Endothelial cell (in vitro differentiated cells): Measurements from ENCODE around the gene MYH7. TPM values are rescaled to one million over a fixed set of nuclear protein-coding genes. Genes with fewer than 3 reads are reported as not detected.
"Not testable (repeated sequence)": the region's sequence is repeated elsewhere in the genome, so short reads cannot be mapped to it uniquely, and the experiment has no call there.

ENCODE experiments used
- DNase-seq: peaks from one replicate; pipeline ENCODE4 v3.0.0; 2021; ENCODE audit warnings: low spot score
- H3K27ac Mint-ChIP-seq: one replicate; pipeline ENCODE4 v1.8.0; 2021; ENCODE audit warnings: mixed read lengths, inconsistent platforms; ENCODE audit not compliant: unreplicated experiment
- H3K27me3 Mint-ChIP-seq: one replicate; pipeline ENCODE4 v1.8.0; 2021; ENCODE audit warnings: mild to moderate bottlenecking, moderate library complexity, mixed read lengths, inconsistent platforms; ENCODE audit not compliant: unreplicated experiment
- H3K36me3 Mint-ChIP-seq: one replicate; pipeline ENCODE4 v1.8.0; 2021; ENCODE audit warnings: mild to moderate bottlenecking, low read depth, mixed read lengths, inconsistent platforms; ENCODE audit not compliant: unreplicated experiment
- H3K4me1 Mint-ChIP-seq: one replicate; pipeline ENCODE4 v1.8.0; 2021; ENCODE audit warnings: mild to moderate bottlenecking, mixed read lengths, inconsistent platforms; ENCODE audit not compliant: unreplicated experiment
- H3K4me3 Mint-ChIP-seq: one replicate; pipeline ENCODE4 v1.8.0; 2021; ENCODE audit warnings: mild to moderate bottlenecking, mixed read lengths, inconsistent platforms; ENCODE audit not compliant: unreplicated experiment
- H3K9me3 Mint-ChIP-seq: one replicate; pipeline ENCODE4 v1.8.0; 2021; ENCODE audit warnings: mixed read lengths, inconsistent platforms; ENCODE audit not compliant: unreplicated experiment
- total RNA-seq: library from RNA; stranded (reverse); fragmentation: NEBNext Ultra II Directional; extraction: Animal tissue kit (Norgen Biotek cat#: 25700); gene quantifications from one replicate; pipeline ENCODE4 v1.2.1, GENCODE V29; 2021; ENCODE audit not compliant: unreplicated experiment
- TF ChIP-seq, protein P1 (sequence below): fragments of 200-600 bp; sonication (generic); IDR thresholded peaks from one replicate; pipeline ENCODE4 v1.5.0; 2021; ENCODE audit warnings: antibody characterized with exemption; ENCODE audit not compliant: unreplicated experiment

MYH7 gene
- total RNA-seq, 1 donor from 2014 or later = 0.18 TPM

GRCh38 chr14:23401291-23401690 lies 34.2 kb downstream of the MYH7 start:
- H3K4me3 Mint-ChIP-seq = no peak overlapping the region
- H3K36me3 Mint-ChIP-seq = peaks cover 3% of the 10 kb centered on the region
- H3K27ac Mint-ChIP-seq = no peak overlapping the region
- peaks cover 11% of the 10 kb centered on the region for H3K27me3 Mint-ChIP-seq
- DNase-seq = no peak
- TF ChIP-seq, protein P1, sequence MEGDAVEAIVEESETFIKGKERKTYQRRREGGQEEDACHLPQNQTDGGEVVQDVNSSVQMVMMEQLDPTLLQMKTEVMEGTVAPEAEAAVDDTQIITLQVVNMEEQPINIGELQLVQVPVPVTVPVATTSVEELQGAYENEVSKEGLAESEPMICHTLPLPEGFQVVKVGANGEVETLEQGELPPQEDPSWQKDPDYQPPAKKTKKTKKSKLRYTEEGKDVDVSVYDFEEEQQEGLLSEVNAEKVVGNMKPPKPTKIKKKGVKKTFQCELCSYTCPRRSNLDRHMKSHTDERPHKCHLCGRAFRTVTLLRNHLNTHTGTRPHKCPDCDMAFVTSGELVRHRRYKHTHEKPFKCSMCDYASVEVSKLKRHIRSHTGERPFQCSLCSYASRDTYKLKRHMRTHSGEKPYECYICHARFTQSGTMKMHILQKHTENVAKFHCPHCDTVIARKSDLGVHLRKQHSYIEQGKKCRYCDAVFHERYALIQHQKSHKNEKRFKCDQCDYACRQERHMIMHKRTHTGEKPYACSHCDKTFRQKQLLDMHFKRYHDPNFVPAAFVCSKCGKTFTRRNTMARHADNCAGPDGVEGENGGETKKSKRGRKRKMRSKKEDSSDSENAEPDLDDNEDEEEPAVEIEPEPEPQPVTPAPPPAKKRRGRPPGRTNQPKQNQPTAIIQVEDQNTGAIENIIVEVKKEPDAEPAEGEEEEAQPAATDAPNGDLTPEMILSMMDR = no peak
- H3K9me3 Mint-ChIP-seq = no peaks in the 10 kb centered on the region
- no peaks in the 10 kb centered on the region for H3K4me1 Mint-ChIP-seq

DNA sequence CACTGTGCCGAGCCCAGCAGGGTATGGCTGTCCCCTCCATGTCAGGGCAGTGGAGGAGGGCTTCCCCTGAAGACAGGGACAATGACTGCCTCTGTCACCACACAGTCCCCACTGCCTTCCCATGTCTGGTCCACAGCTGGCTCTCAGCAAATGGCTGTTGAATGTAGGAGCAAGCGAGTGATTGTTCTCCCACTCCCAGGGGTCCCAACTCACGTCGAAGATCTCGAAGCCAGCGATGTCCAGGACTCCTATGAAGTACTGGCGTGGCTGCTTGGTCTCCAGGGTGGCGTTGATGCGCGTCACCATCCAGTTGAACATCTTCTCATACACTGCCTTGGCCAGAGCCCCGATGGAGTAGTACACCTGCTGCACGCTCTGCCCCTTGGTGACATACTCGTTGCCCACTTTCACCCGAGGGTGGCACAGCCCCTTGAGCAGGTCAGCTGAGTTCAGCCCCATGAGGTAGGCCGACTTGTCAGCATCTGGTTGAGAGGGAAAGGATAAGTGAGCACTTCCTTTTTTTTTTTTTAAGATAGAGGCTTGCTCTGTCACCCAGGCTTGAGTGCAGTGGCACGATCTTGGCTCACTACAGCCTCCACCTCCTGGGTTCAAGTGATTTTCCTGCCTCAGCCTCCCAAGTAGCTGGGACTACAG lies 34.8 kb downstream of the MYH7 start:
- H3K27me3 Mint-ChIP-seq, H3K9me3 Mint-ChIP-seq, H3K36me3 Mint-ChIP-seq, H3K27ac Mint-ChIP-seq, H3K4me3 Mint-ChIP-seq, DNase-seq, H3K4me1 Mint-ChIP-seq: not testable (repeated sequence)

DNA sequence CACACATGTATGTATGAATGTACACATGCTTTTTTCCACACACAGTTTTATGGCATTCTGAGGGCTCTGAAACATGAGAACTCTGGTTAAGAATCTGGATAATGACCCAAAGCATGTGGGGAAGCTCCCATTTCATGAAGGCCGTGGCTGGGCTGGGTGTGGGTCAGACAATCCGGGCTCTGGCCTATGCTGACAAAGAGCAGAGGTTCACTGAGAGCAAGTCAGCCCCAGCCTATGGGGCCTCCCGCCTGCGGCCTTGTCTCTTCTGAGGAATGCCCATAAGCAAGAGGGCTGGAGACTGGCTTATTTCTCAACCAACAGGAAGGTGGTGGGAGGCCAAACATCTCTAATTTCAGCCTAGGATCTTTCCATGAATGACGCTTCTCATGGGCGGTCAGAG lies 35.9 kb downstream of the MYH7 start:
- Mint-ChIP-seq H3K4me1 (no peaks in the 10 kb centered on the region), H3K27me3 (peaks cover 6% of the 10 kb centered on the region)

GRCh38 chr14:23399136-23399535 lies 36.3 kb downstream of the MYH7 start:
- Mint-ChIP-seq H3K36me3 (peaks cover 3% of the 10 kb centered on the region), H3K4me1 (no peaks in the 10 kb centered on the region), H3K27ac (no peak overlapping the region), H3K4me3 (no peak overlapping the region), H3K27me3 (peaks cover 6% of the 10 kb centered on the region), H3K9me3 (no peaks in the 10 kb centered on the region)
- DNase-seq = no peak
- TF ChIP-seq, protein P1 = no peak

More for the DNA sequence above, 35.9 kb downstream of the MYH7 start:
- TF ChIP-seq, protein P1 = no peak
- no peak overlapping the region for H3K4me3 Mint-ChIP-seq
- H3K36me3 Mint-ChIP-seq = peaks cover 3% of the 10 kb centered on the region
- H3K9me3 Mint-ChIP-seq = no peaks in the 10 kb centered on the region
- DNase-seq = no peak
- H3K27ac Mint-ChIP-seq = no peak overlapping the region

DNA sequence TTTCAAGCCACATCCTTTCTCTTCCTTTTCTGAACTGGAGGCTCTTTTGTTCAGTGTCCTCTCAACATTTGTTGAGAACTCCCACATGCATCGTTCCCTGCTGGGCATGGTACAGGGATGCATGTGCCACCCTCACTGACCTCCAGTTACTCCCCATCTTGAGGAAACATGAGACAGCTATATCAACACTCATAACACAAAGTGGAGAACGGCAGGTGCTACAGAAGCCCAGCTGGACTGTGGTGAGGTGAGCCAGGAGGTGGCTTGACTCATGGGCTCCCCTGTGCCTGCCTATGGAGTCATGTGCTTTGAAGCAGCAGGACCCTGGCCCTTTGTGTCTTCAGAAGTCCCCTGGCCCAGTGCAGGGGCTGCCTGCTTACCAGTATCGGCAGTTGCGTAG lies 37.1 kb downstream of the MYH7 start:
- Mint-ChIP-seq H3K4me3 (no peak overlapping the region), H3K36me3 (no peaks in the 10 kb centered on the region), H3K9me3 (no peaks in the 10 kb centered on the region), H3K4me1 (no peaks in the 10 kb centered on the region), H3K27me3 (peaks cover 7% of the 10 kb centered on the region), H3K27ac (no peak overlapping the region)
- TF ChIP-seq, protein P1 = no peak
- DNase-seq = no peak
